Dermis microvascular lymphatic vessel endothelial cell (primary cell): ENCODE measurements around the gene PPP1R3G. TPM values are rescaled to one million over a fixed set of nuclear protein-coding genes. Genes with fewer than 3 reads are reported as not detected.
A peak's percentile ranks its signal among the peaks of the same experiment; 100 is the strongest.
"Not testable (repeated sequence)": the region's sequence is repeated elsewhere in the genome, so short reads cannot be mapped to it uniquely, and the experiment has no call there.

Experiments used
- DNase-seq, 2 donors: peaks; one replicate each; pipeline versions ENCODE4 v3.0.0 to v3.0.0-alpha.2; 2010; ENCODE audit warnings: low read depth in 2 of 2
- total RNA-seq: library from RNA; depleted of rRNA; stranded (reverse); fragments of >200 nt; gene quantifications from 2 replicates; pipeline ENCODE4 v1.2.1, GENCODE V29; 2014

PPP1R3G gene
- total RNA-seq, 1 donor from 2014 or later: 0.39 TPM

DNA sequence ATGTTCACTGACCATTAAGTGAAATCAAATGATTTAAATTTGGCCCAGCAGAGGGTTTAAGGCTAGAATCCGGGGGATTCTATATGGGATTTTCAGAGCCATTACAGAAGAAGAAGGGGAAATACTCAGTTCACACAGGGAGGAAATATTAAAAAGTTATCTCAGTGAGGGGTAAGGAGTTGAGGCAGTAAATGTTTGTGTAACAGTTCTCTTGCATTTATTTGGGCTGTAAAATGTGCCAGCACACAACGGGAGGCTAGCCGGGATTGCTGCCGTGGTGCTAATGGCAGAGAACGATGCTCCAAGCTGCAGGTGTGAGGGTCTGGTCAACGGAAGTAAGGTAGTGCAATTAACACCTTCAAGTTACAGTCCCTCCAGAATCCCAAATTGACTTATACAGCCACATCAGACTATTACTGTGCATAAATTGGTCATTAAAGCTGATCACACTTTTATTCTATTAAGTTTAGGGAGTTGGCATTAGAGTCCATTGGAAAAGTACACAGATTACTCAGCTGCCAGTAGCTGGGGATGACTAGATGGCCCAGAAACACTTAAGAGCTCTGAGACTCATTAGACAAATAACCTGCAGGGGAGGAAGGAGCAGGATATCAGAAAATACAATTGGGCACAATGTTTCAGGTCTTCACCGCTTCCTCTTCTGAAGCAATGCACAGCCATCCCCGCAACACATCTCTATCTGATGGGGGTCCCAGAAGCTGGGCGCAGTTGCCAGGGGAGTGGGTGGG, 31.3 kb downstream of the PPP1R3G start:
- no peak for DNase-seq

GRCh38 chr6:5119090-5119951, 34.2 kb downstream of the PPP1R3G start:
- DNase-seq: no peak

DNA sequence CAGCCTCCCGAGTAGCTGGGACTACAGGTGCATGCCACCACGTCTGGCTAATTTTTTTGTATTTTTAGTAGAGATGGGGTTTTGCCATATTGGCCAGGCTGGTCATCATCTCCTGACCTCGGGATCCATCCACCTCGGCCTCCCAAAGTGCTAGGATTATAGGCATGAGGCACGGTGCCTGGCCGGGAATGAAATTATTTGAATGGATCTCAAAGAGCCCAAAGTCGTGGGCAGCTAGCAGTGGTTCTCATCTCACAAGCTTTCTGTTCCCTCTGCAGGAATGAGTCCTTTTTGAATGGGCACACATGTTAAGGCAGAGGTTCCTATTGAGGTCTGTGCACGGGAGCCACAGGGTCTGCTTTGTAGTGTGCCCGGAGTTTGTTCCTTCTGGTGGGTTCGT, 34.9 kb downstream of the PPP1R3G start:
- no peak for DNase-seq

DNA sequence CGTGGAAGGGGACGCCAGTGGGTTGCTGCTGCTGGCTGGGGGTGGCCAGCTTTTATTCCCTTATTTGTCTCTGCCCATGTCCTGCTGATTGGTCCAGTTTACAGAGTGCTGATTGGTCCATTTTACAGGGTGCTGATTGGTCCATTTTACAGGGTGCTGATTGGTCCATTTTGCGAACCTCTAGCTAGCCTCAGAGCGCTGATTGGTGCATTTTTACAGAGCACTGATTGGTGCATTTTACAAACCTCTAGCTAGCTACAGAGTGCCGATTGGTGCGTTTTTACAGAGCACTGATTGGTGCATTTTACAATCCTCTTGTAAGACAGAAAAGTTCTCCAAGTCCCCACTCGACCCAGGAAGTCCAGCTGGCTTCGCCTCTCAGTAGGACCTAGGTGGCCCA, 35.4 kb downstream of the PPP1R3G start:
- DNase-seq: not testable (repeated sequence)

GRCh38 chr6:5121479-5121878, 36.3 kb downstream of the PPP1R3G start:
- no peak for DNase-seq

- no peak for DNase-seq
Measured at GRCh38 chr6:5121956-5122355, 36.8 kb downstream of the PPP1R3G start.

DNA sequence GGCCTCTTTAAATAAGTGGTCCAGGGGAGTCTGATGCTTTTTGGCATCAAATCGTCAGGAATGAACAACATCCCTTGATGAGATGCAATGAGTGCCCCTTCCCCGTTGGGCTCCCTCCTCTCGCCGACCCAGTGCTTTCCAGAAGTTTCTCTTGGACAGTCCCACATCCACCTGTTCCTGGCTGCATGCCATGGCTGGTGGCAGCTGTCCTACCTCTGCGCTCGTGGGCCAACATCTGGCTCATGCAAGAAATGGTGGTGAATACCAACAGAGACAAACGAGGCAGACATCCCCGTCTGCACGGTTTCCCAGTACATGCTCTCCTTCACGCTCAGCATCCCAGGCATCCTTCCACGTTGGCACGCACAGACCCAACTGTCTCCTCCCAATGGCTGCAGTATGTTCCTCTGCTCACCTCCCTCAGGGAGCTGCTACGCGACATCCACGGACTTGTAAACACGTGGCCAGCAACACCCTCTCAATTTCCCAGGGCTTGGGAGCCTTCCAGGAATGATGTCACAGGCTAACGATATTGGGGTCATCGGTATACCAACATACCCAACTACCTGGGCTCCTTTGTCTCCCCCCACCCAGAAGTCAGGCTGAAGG, 37.5 kb downstream of the PPP1R3G start:
- no peak for DNase-seq

DNA sequence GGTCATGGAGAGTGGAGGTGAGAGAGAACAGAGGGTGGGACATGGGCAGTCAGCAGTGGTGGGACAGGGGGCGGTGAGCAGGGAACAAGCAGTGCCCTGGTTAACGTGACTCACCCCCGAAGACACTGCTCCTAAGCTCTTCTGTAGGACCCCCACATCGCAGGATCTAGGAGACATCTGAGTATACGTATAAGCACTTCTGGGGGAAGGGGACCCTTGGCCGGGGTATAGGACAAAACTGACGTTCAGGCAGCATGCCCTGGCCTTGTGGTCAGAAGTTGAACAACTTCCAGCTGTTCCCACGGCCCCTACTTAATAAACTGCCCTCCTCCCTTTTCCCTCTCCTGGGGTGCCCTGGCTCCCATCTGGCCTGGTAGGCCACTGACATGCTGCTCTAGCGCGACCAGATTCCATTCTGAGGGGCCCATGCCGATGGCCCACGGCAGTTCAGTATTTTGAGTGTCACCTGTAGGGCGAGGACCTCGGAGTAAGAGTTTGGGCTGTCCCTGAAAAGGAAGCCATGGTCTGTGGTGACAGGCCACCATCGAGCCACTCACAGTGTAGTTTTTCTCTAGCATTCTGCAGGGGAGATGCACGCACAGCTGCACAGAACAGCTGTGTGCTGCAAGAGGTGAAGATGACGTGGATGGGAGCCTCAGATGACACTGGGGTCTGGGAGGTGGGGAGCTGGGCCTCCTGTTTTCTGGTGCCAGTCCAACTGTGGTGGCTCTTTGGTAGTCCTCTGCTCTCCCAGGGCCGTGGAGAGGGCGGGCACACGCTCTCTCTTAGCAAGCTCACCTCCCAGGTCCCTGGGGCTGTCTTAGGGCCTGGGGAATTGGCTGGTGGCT, 38.4 kb downstream of the PPP1R3G start:
- no peak for DNase-seq

DNA sequence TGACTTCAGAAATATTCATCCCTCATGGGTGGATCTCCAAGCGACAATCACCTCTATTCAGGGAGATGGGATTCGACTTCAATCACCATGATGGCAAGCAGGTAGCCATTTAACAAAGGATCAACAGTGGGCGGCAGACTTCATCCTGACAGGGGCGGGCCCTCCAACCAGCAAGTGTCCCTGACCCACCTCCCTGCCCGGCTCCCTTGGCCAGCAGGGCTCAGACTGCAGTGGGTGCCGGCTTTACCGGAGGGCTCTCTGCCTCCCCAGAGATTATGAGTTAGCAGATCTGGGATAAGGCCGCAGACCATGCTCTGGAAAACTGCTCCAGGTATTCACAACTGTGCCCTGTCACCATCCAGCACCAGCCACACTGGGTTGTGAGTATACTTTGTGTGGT, 39.4 kb downstream of the PPP1R3G start:
- DNase-seq: no peak

DNA sequence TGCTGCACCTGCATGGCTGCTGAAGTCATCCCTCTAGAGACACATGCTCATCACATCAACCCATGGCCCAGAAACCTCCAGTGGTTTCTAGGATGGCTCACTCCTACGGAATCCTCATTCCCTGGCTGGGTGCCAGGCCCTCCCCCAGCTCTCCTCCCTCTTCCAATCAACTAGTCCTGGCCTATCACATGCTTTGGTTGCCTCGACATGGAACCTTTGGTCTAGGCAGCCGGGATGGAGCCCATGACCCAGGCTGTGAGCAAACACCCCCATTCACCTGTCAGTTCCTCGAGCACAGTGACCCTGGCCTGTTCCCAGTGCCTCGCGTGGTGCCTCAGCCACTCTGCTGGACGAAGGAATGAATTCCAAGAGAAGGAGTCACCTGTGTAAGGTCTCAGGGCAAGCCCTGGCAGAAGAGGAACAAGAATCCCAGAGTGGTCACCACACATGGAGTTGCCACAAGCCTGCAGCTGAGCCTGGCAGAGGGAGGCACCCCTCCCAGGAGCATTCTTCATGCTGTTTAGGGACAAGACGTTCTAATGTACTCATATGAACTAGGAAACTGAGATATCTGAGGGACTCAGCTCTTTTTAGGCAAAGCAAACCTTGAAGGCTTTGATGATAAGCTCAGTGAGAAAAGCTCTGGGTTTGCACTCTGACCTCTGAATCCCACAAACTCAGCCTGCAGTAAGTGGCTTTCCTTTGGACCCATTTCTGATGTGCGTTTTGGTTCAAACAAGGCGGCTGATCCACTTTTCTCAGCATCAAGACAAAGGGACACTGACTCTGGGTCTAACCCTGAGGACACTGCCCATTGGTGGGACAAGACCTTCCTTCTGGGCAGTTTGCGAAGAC, 40.2 kb downstream of the PPP1R3G start:
- no peak for DNase-seq

GRCh38 chr6:5126214-5126613, 41.1 kb downstream of the PPP1R3G start:
- no peak for DNase-seq

GRCh38 chr6:5127106-5127687, 42.1 kb downstream of the PPP1R3G start:
- DNase-seq: no peak

- DNase-seq: no peak
Measured at GRCh38 chr6:5128351-5128750, 43.2 kb downstream of the PPP1R3G start.

GRCh38 chr6:5130135-5130866, 45.2 kb downstream of the PPP1R3G start:
- no peak for DNase-seq

DNA sequence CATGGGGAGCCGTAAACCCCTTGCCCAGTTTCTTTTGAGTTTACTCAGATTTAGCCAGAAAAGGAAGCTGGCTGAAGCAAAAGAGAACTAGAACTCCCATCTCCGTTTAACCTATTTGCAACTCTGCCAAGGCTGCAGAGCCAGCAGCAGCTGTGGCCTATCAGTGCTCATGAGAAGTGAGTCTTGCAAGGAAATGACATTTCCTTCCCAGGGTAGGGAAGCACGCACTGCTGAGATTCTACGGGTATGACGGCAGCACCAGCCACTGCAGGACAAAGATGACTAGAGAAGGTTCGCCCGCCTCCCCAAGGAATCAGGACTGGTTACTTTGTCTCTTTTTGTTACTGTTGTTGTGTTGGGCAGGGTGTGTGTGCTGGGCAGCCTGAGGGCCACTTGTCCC, 47.6 kb downstream of the PPP1R3G start:
- DNase-seq: peak in 1 of 2 donors; percentile 84

DNA sequence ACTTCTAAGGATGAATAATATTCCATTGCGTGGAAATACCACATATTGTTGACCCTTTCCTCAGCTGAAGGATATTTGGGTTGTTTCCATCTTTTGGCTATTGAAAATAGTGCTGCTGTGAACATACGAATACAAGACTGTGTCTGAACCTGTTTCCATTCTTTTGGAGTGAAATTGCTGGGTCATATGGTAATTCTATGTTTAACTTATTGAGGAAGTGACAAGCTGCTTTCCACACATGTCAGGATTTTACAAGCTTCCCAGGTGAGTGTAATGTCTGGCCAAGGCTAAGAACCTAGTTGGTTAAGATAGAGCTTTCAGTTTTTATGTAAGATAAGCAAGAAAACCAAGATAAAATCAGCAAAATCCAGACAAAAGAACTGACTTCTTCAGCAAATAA, 48.8 kb downstream of the PPP1R3G start:
- DNase-seq: no peak

DNA sequence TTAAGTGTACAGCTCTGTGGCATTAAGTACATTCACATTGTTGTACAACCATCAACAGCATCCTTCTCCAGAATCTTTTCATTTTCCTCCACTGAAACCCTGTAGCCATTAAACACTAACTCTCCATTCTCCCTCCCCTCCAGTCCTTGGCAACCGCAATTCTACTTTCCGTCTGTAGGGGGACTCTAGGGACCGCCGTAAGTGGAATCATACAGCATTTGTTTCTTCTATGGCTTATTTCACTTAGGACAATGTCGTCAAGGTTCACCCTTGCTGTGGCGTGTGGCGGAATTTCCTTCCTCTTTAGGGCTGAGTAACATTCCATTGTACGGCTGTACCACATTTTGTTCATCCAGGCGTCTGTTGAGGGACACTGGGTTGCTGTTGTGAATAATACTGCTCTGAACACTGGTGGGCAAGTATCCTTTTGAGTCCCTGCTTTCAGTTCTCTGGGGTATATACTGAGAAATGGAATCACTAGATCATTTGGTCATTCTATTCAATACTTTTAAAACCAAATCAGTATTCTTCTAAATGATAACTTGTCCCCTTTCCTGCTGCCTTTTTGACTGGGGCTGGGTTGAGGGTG, 50.7 kb downstream of the PPP1R3G start:
- DNase-seq: peak in 1 of 2 donors; percentile 56

GRCh38 chr6:5136851-5137250, 51.7 kb downstream of the PPP1R3G start:
- DNase-seq: no peak
